ENCODE data around the gene HNRNPM.

- TF ChIP-seq, protein P1, sequence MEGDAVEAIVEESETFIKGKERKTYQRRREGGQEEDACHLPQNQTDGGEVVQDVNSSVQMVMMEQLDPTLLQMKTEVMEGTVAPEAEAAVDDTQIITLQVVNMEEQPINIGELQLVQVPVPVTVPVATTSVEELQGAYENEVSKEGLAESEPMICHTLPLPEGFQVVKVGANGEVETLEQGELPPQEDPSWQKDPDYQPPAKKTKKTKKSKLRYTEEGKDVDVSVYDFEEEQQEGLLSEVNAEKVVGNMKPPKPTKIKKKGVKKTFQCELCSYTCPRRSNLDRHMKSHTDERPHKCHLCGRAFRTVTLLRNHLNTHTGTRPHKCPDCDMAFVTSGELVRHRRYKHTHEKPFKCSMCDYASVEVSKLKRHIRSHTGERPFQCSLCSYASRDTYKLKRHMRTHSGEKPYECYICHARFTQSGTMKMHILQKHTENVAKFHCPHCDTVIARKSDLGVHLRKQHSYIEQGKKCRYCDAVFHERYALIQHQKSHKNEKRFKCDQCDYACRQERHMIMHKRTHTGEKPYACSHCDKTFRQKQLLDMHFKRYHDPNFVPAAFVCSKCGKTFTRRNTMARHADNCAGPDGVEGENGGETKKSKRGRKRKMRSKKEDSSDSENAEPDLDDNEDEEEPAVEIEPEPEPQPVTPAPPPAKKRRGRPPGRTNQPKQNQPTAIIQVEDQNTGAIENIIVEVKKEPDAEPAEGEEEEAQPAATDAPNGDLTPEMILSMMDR (IDR thresholded peaks at IDR 0.05; ENCODE audit: low read depth, low read length): no peak
- no peak for TF ChIP-seq EZH2phosphoT487 (IDR thresholded peaks at IDR 0.05; ENCODE audit: low read depth)
Observed at GRCh38 chr19:8453616-8454015, 8.8 kb downstream of the HNRNPM start.
